Measurements from ENCODE around the gene RAB20.
"Not testable (repeated sequence)": the region's sequence is repeated elsewhere in the genome, so short reads cannot be mapped to it uniquely, and the experiment has no call there.

Gene RAB20, protein sequence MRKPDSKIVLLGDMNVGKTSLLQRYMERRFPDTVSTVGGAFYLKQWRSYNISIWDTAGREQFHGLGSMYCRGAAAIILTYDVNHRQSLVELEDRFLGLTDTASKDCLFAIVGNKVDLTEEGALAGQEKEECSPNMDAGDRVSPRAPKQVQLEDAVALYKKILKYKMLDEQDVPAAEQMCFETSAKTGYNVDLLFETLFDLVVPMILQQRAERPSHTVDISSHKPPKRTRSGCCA

GRCh38 chr13:110561344-110562035, at the start of gene RAB20:
Gene RAB20, minus strand, starts transcription at chr13:110561722. Its CDS starts 203 bp downstream, at chr13:110561519.
- Histone ChIP-seq H3K4me3 (IDR thresholded peaks at IDR 0.05; ENCODE audit: insufficient read depth, low read depth, low read length) (no peak within 1 kb of the TSS), H3K36me3 (ENCODE audit: insufficient read depth) (no peaks in the 10 kb centered on the region), H4K20me1 (ENCODE audit: insufficient read depth) (no peaks in the 10 kb centered on the region), H3K9ac (no peak within 1 kb of the TSS), H3K4me2 (peak within 1 kb of the TSS; percentile 39), H3K27me3 (ENCODE audit: insufficient read depth, low read depth) (no peaks in the 10 kb centered on the region; the same call in 1 of the 2 replicates), H3K4me1 (ENCODE audit: low read depth, poor library complexity, severe bottlenecking) (no peaks in the 10 kb centered on the region), H3K79me2 (ENCODE audit: insufficient read depth, low read depth) (no peaks in the 10 kb centered on the region), H2AFZ (ENCODE audit: low read depth) (peak within 1 kb of the TSS; percentile 62), H3K27ac (no peak within 1 kb of the TSS)
- TF ChIP-seq CTCF (conservative IDR thresholded peaks at IDR 0.05; ENCODE audit: low read depth, low read length): no peak

GRCh38 chr13:110610955-110611595, 49.6 kb upstream of the RAB20 start:
- Histone ChIP-seq H3K4me1 (ENCODE audit: low read depth, poor library complexity, severe bottlenecking) (no peaks in the 10 kb centered on the region), H3K9ac (no peak overlapping the region), H3K79me2 (ENCODE audit: insufficient read depth, low read depth) (peaks cover under 1% of the 10 kb centered on the region; the same call in 1 of the 2 replicates), H3K4me2 (no peak overlapping the region), H3K27ac (no peak overlapping the region), H3K4me3 (IDR thresholded peaks at IDR 0.05; ENCODE audit: insufficient read depth, low read depth, low read length) (no peak overlapping the region), H3K27me3 (ENCODE audit: insufficient read depth, low read depth) (no peaks in the 10 kb centered on the region), H3K36me3 (ENCODE audit: insufficient read depth) (no peaks in the 10 kb centered on the region), H4K20me1 (ENCODE audit: insufficient read depth) (no peaks in the 10 kb centered on the region), H2AFZ (ENCODE audit: low read depth) (no peak overlapping the region)
- no peak for TF ChIP-seq CTCF (conservative IDR thresholded peaks at IDR 0.05; ENCODE audit: low read depth, low read length)

- no peaks in the 10 kb centered on the region for H4K20me1 ChIP-seq (ENCODE audit: insufficient read depth)
- no peaks in the 10 kb centered on the region for H3K79me2 ChIP-seq (ENCODE audit: insufficient read depth, low read depth)
- H3K4me3 ChIP-seq (IDR thresholded peaks at IDR 0.05; ENCODE audit: insufficient read depth, low read depth, low read length): no peak overlapping the region
- no peak for TF ChIP-seq CTCF (conservative IDR thresholded peaks at IDR 0.05; ENCODE audit: low read depth, low read length)
- no peak overlapping the region for H3K9ac ChIP-seq
- no peaks in the 10 kb centered on the region for H3K36me3 ChIP-seq (ENCODE audit: insufficient read depth)
- no peak overlapping the region for H3K27ac ChIP-seq
- H3K4me1 ChIP-seq (ENCODE audit: low read depth, poor library complexity, severe bottlenecking): no peaks in the 10 kb centered on the region
- no peaks in the 10 kb centered on the region for H3K27me3 ChIP-seq (ENCODE audit: insufficient read depth, low read depth)
- no peak overlapping the region for H3K4me2 ChIP-seq
- H2AFZ ChIP-seq (ENCODE audit: low read depth): no peak overlapping the region
These were observed 46.2 kb upstream of the RAB20 start for GRCh38 chr13:110607675-110608224.

DNA sequence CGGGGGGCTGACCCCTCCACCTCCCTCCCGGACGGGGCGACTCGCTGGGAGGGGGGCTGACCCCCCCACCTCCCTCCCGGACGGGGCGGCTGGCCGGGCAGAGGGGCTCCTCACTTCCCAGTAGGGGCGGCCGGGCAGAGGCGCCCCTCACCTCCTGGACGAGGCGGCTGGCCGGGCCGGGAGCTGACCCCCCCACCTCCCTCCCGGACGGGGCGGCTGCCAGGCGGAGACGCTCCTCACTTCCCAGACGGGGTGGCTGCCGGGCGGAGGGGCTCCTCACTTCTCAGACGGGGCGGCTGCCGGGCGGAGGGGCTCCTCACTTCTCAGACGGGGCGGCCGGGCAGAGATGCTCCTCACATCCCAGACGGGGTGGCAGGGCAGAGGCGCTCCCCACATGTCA, 44.8 kb upstream of the RAB20 start:
- H3K36me3 ChIP-seq (ENCODE audit: insufficient read depth); H3K4me1 ChIP-seq (ENCODE audit: low read depth, poor library complexity, severe bottlenecking); H3K27me3 ChIP-seq (ENCODE audit: insufficient read depth, low read depth); H3K4me3 ChIP-seq (IDR thresholded peaks at IDR 0.05; ENCODE audit: insufficient read depth, low read depth, low read length); H3K27ac ChIP-seq; H4K20me1 ChIP-seq (ENCODE audit: insufficient read depth); H3K79me2 ChIP-seq (ENCODE audit: insufficient read depth, low read depth); H3K4me2 ChIP-seq; H3K9ac ChIP-seq; H2AFZ ChIP-seq (ENCODE audit: low read depth): not testable (repeated sequence)
